Aorta (tissue), 5 donors: ENCODE measurements around the gene TMEM135. TPM values are rescaled to one million over a fixed set of nuclear protein-coding genes. Genes with fewer than 3 reads are reported as not detected.

Source experiments
- ATAC-seq: fragments of 200-7000 bp; cut with Tn5 transposase; one replicate; pipeline ENCODE4 v1.9.1; 2022; ENCODE audit warnings: moderate library complexity; ENCODE audit not compliant: low FRiP score
- DNase-seq, 2 donors: peaks; one replicate each; pipeline ENCODE4 v3.0.0-alpha.2; 2020
- H3K27ac ChIP-seq, 2 donors: one replicate each; pipeline ENCODE4 v1.5.1; 2013; ENCODE audit warnings: low read length in 2 of 2, mild to moderate bottlenecking in 2 of 2, moderate library complexity in 2 of 2, control low read depth in 1 of 2, inconsistent platforms in 1 of 2, low read depth in 1 of 2
- H3K27me3 ChIP-seq, 2 donors: one replicate each; pipeline ENCODE4 v1.6.1; 2013; ENCODE audit warnings: control low read depth in 1 of 2, low read length in 1 of 2, mild to moderate bottlenecking in 1 of 2, moderate library complexity in 1 of 2; ENCODE audit not compliant: insufficient read depth in 2 of 2, control insufficient read depth in 1 of 2
- H3K36me3 ChIP-seq, 2 donors: one replicate each; pipeline ENCODE4 v1.6.1; 2013; ENCODE audit warnings: control low read depth in 1 of 2, low read length in 1 of 2, mild to moderate bottlenecking in 1 of 2; ENCODE audit not compliant: insufficient read depth in 2 of 2, control insufficient read depth in 1 of 2
- H3K4me1 ChIP-seq, 2 donors: one replicate each; pipeline ENCODE4 v1.6.1; 2013; ENCODE audit warnings: low read length in 2 of 2, control low read depth in 1 of 2, mild to moderate bottlenecking in 1 of 2, moderate library complexity in 1 of 2; ENCODE audit not compliant: insufficient read depth in 2 of 2, control insufficient read depth in 1 of 2
- H3K4me3 ChIP-seq, 2 donors: one replicate each; pipeline ENCODE4 v1.5.1; 2013; ENCODE audit warnings: low read length in 2 of 2, control low read depth in 1 of 2, mild to moderate bottlenecking in 1 of 2
- H3K9me3 ChIP-seq: one replicate; pipeline ENCODE4 v1.6.1; 2013; ENCODE audit warnings: mild to moderate bottlenecking, low read length; ENCODE audit not compliant: control insufficient read depth
- WGBS, 2 donors: extraction: QIAGEN DNeasy Blood & Tissue Kit; methylation state at CpG; one replicate each; pipeline ENCODE4 v1.1.7; 2013; 5-methylcytosine and 5-hydroxymethylcytosine counted together
- intact Hi-C, 2 donors: fragments of 100-400 bp; cut with DNase I; formaldehyde crosslinking; loops; one replicate each; pipeline versions ENCODE4 v1.14.2 to v1.15.0; 2022
- polyA plus RNA-seq, 2 donors: library from polyadenylated mRNA; stranded (reverse); fragments of 200-250 nt; gene quantifications; one replicate each; pipeline ENCODE4 v1.2.3, GENCODE V29; 2013
- total RNA-seq, 2 donors: library from RNA; stranded (reverse); fragmentation: NEBNext Ultra II Directional; extraction: Animal tissue kit (Norgen Biotek cat#: 25700); gene quantifications; one replicate each; pipeline ENCODE4 v1.2.1, GENCODE V29; 2021
- donor health status: healthy with polysubstance abuse.
- donor health status: Bipolar disorder and iron deficiency.
- donor health status: DM: no; HTN: no; CAD: no.
- donor health status: DM: no; HTN: no; CAD: no.
- donor health status: DM: yes; HTN: yes; CAD: no.

Gene TMEM135
- total and polyA plus RNA-seq, 4 donors, result 10.6 to 49.0 (median 26.9) TPM

GRCh38 chr11:87323899-87324298 is 286.2 kb downstream of the TMEM135 start:
- no peak for ATAC-seq
- no peak overlapping the region for H3K4me3 ChIP-seq
- peaks cover 0 to 4% of the 10 kb centered on the region in 2 donors for H3K36me3 ChIP-seq
- intact Hi-C loops, result no loop called here
- 93 to 98% methylated on average over 5 of the region's 5 CpGs for WGBS, 2 donors
- no peaks in the 10 kb centered on the region for H3K9me3 ChIP-seq
- DNase-seq, result no peak
- no peaks in the 10 kb centered on the region for H3K27me3 ChIP-seq
- no peak overlapping the region for H3K27ac ChIP-seq
- no peaks in the 10 kb centered on the region for H3K4me1 ChIP-seq

- Histone ChIP-seq H3K9me3 (no peaks in the 10 kb centered on the region), H3K4me1 (no peaks in the 10 kb centered on the region), H3K36me3 (peaks cover 0 to 4% of the 10 kb centered on the region in 2 donors), H3K27ac (no peak overlapping the region), H3K4me3 (no peak overlapping the region), H3K27me3 (no peaks in the 10 kb centered on the region)
- no peak for ATAC-seq
- no peak for DNase-seq
- intact Hi-C loops, result no loop called here
These were observed 287.2 kb downstream of the TMEM135 start for GRCh38 chr11:87324817-87325489.

GRCh38 chr11:87325490-87325872 is 287.7 kb downstream of the TMEM135 start:
- H3K9me3 ChIP-seq, result no peaks in the 10 kb centered on the region
- DNase-seq (no peak), ATAC-seq (no peak)
- intact Hi-C loops, result no loop called here
- H3K4me3 ChIP-seq, result no peak overlapping the region
- H3K27ac ChIP-seq, result no peak overlapping the region
- WGBS, 2 donors, result 83 to 86% methylated on average over 3 of the region's 3 CpGs
- peaks cover 0 to 4% of the 10 kb centered on the region in 2 donors for H3K36me3 ChIP-seq
- H3K4me1 ChIP-seq, result no peaks in the 10 kb centered on the region
- H3K27me3 ChIP-seq, result no peaks in the 10 kb centered on the region

DNA sequence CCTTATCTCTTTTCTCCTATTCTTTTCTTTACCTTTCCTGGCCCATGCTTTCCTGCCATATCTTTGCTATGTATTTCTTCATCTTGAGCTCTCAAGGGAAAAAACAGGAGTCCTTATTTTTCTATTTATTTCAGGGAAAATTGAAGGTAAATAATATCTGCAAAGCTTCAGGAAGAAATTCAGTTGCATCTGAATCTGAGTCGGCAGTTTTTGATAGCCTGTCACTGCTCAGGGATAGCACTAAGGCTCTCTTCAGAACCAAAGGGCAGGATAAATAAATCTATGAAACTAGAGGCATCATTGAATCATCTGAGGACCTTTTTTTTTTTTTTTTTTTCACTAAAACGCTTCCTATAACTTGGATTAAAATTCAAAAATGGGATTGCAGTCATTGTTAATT is 288.9 kb downstream of the TMEM135 start:
- no peaks in the 10 kb centered on the region for H3K9me3 ChIP-seq
- no peaks in the 10 kb centered on the region for H3K4me1 ChIP-seq
- no peak for ATAC-seq
- intact Hi-C loops, result no loop called here
- WGBS, 2 donors, result 91 to 95% methylated on average over 2 of the region's 2 CpGs
- no peak overlapping the region for H3K27ac ChIP-seq
- no peak overlapping the region for H3K4me3 ChIP-seq
- DNase-seq, result no peak
- peaks cover 0 to 4% of the 10 kb centered on the region in 2 donors for H3K36me3 ChIP-seq
- H3K27me3 ChIP-seq, result no peaks in the 10 kb centered on the region

DNA sequence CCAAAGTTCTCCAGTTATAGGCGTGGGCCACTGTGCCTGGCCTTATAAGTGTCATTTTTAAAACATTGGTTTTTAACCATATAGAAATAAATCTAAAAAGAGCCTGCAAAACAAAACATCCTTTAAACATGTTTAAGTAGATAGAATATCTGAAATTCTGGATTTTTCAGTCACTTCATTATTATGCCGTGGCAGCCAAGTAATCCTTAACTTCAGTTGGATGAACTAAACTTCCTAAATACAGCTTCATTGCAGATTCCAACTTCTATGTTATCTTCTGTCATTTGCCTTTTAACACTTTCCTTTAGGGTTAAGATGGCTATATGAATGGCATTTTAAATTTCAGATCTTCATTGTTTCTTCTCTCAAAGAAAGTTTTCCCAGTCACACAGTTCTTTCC is 291.4 kb downstream of the TMEM135 start:
- intact Hi-C loops, result no loop called here
- H3K4me3 ChIP-seq, result no peak overlapping the region
- H3K36me3 ChIP-seq, result no peaks in the 10 kb centered on the region
- no peaks in the 10 kb centered on the region for H3K4me1 ChIP-seq
- WGBS, 2 donors, result 94 to 99% methylated on average over 2 of the region's 2 CpGs
- H3K9me3 ChIP-seq, result no peaks in the 10 kb centered on the region
- H3K27ac ChIP-seq, result no peak overlapping the region
- ATAC-seq (no peak), DNase-seq (no peak)
- no peaks in the 10 kb centered on the region for H3K27me3 ChIP-seq

GRCh38 chr11:87330187-87330601 is 292.5 kb downstream of the TMEM135 start:
- intact Hi-C loops, result no loop called here
- no peaks in the 10 kb centered on the region for H3K9me3 ChIP-seq
- H3K27me3 ChIP-seq, result no peaks in the 10 kb centered on the region
- peak; percentile 64 for ATAC-seq
- H3K36me3 ChIP-seq, result no peaks in the 10 kb centered on the region
- H3K4me1 ChIP-seq, result no peaks in the 10 kb centered on the region
- WGBS, 2 donors, result 0 to 1% methylated on average over 1 of the region's 1 CpG
- DNase-seq, result no peak
- no peak overlapping the region for H3K4me3 ChIP-seq
- no peak overlapping the region for H3K27ac ChIP-seq

GRCh38 chr11:87331273-87331672 is 293.5 kb downstream of the TMEM135 start:
- peak; percentile 56 for ATAC-seq
- Histone ChIP-seq H3K4me3 (no peak overlapping the region), H3K36me3 (no peaks in the 10 kb centered on the region), H3K27ac (no peak overlapping the region), H3K4me1 (no peaks in the 10 kb centered on the region), H3K9me3 (no peaks in the 10 kb centered on the region), H3K27me3 (no peaks in the 10 kb centered on the region)
- DNase-seq, result no peak
- WGBS, 2 donors, result 42 to 59% methylated on average over 6 of the region's 6 CpGs
- intact Hi-C loops, result no loop called here

DNA sequence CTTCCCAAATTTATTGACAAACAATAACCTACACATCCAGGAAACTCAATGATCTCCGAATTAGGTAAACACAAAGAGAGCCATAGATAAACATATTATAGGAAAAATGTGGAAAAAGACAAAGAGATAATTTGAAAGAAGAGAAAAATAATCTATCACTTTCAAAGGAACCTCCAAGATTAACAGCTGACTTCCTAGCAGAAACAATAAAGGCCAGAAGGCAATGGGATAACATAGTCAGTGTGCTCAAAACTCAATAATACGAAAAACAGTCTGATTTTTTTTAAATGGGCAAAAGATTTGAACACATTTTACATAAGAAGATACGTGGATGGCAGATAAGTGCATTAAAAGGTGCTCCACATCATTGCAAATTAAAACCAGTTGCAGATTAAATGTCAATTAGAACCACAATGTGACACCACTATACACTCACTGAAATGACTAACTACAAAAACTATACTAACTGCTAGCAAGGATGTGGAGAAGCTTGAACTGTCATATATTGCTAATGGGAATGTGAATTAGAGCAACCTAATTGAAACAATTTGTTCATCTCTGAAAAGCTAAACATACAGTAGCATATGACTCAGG is 300.4 kb downstream of the TMEM135 start:
- Histone ChIP-seq H3K4me3 (no peak overlapping the region), H3K4me1 (no peaks in the 10 kb centered on the region), H3K9me3 (peaks cover 3% of the 10 kb centered on the region), H3K27me3 (no peaks in the 10 kb centered on the region), H3K27ac (no peak overlapping the region), H3K36me3 (no peaks in the 10 kb centered on the region)
- ATAC-seq (no peak), DNase-seq (no peak)
- intact Hi-C loops, result no loop called here
- WGBS, 2 donors, result 89 to 95% methylated on average over 3 of the region's 3 CpGs

GRCh38 chr11:87339416-87339815 is 301.7 kb downstream of the TMEM135 start:
- Histone ChIP-seq H3K9me3 (peaks cover 3% of the 10 kb centered on the region), H3K27me3 (no peaks in the 10 kb centered on the region), H3K4me1 (no peaks in the 10 kb centered on the region), H3K27ac (no peak overlapping the region), H3K36me3 (no peaks in the 10 kb centered on the region), H3K4me3 (no peak overlapping the region)
- 86 to 87% methylated on average over 5 of the region's 5 CpGs for WGBS, 2 donors
- no peak for DNase-seq
- intact Hi-C loops, result no loop called here
- ATAC-seq, result no peak
